Nephron (organoid): ENCODE measurements around the gene SLC25A20.

ENCODE experiments used
- H3K27ac Mint-ChIP-seq, 3 experiments: 2 replicates each; pipeline ENCODE4 v1.8.0; 2020; ENCODE audit warnings: mixed read lengths in 3 of 3, mild to moderate bottlenecking in 2 of 3, moderate library complexity in 1 of 3
- H3K27me3 Mint-ChIP-seq: 2 replicates; pipeline ENCODE4 v1.8.0; 2021; ENCODE audit warnings: low read depth, mild to moderate bottlenecking, moderate library complexity, mixed read lengths
- H3K36me3 Mint-ChIP-seq: 2 replicates; pipeline ENCODE4 v1.8.0; 2020; ENCODE audit warnings: low read depth, mixed read lengths
- H3K4me1 Mint-ChIP-seq: 2 replicates; pipeline ENCODE4 v1.8.0; 2020; ENCODE audit warnings: mixed read lengths
- H3K4me3 Mint-ChIP-seq, 3 experiments: 2 replicates each; pipeline ENCODE4 v1.8.0; 2020; ENCODE audit warnings: mild to moderate bottlenecking in 3 of 3, mixed read lengths in 3 of 3, moderate library complexity in 2 of 3
- H3K9me3 Mint-ChIP-seq: 2 replicates; pipeline ENCODE4 v1.8.0; 2020; ENCODE audit warnings: mixed read lengths
- TF ChIP-seq, protein P1 (sequence below), 3 experiments: fragments of 200-600 bp; sonication (generic); IDR thresholded peaks; one replicate each; pipeline ENCODE4 v1.5.0; 2021; ENCODE audit warnings: antibody characterized with exemption in 3 of 3; ENCODE audit not compliant: unreplicated experiment in 3 of 3

Gene SLC25A20

DNA sequence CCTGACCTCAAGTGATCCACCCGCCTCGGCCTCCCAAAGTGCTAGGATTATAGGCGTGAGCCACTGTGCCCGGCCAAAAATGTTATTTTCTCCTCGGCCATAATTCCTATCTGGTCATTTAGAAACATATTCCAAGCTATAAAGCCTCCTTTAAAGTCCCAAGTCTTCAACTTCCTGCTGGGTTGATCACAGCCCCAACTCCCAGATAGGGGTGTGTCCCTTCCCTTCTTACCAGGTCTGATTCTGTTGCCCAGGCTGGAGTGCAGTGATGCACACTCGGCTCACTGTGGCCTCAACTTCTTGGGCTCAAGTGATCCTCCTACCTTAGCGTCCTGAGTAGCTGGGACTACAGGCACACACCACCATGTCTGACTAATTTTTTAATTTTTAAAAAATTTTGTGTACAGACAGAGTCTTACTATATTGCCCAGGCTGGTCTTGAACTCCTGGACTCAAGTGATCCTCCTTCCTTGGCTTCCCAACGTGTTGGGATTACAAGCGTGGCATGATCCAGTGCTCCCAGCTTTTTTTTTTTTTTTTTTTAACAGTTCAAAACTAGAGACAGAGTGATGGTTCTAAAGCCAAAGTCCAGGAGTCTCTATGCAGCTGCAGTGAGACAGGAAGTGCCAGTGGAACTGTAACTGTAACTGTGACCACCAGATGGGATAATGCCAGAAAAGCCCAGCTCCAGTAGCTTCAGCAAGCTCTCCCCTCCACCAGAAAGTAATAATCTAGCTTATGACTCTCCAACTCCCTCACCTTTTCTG, 42.8 kb downstream of the SLC25A20 start:
- Mint-ChIP-seq H3K9me3 (no peaks in the 10 kb centered on the region), H3K27ac (peak overlapping the region; percentile 72 to 88 (median 79)), H3K4me1 (peaks cover 30% of the 10 kb centered on the region), H3K4me3 (no peak overlapping the region), H3K36me3 (peaks cover 6% of the 10 kb centered on the region), H3K27me3 (peaks cover 4% of the 10 kb centered on the region)
- TF ChIP-seq, protein P1, sequence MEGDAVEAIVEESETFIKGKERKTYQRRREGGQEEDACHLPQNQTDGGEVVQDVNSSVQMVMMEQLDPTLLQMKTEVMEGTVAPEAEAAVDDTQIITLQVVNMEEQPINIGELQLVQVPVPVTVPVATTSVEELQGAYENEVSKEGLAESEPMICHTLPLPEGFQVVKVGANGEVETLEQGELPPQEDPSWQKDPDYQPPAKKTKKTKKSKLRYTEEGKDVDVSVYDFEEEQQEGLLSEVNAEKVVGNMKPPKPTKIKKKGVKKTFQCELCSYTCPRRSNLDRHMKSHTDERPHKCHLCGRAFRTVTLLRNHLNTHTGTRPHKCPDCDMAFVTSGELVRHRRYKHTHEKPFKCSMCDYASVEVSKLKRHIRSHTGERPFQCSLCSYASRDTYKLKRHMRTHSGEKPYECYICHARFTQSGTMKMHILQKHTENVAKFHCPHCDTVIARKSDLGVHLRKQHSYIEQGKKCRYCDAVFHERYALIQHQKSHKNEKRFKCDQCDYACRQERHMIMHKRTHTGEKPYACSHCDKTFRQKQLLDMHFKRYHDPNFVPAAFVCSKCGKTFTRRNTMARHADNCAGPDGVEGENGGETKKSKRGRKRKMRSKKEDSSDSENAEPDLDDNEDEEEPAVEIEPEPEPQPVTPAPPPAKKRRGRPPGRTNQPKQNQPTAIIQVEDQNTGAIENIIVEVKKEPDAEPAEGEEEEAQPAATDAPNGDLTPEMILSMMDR (IDR thresholded peaks at IDR 0.05; ENCODE audit: unreplicated experiment in 3 of 3): peak in 1 of 3 experiments; percentile 9

DNA sequence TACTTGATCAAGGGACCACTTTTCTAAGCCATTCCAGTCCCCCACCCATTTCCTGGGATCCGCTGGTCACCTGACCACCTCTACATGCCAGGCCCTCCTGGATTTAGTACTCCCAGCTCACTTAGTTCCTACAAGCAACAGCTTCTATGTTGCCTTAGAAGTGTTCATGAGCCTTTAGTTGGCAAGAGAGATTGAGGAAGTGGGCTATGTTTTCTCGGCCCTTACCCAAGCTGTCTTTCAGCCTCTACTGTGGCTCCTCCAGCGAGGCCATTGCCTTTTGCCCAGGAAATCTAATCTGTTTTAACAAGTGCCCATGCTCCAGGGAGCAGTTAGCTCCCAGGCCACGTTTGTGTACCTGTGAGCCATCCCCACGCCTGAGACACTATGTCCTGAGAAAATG, 46.5 kb downstream of the SLC25A20 start:
- no peak overlapping the region for H3K27ac Mint-ChIP-seq
- no peaks in the 10 kb centered on the region for H3K27me3 Mint-ChIP-seq
- TF ChIP-seq, protein P1 (IDR thresholded peaks at IDR 0.05; ENCODE audit: unreplicated experiment in 3 of 3): no peak
- no peaks in the 10 kb centered on the region for H3K9me3 Mint-ChIP-seq
- no peak overlapping the region for H3K4me3 Mint-ChIP-seq
- peaks cover 31% of the 10 kb centered on the region for H3K4me1 Mint-ChIP-seq
- H3K36me3 Mint-ChIP-seq: no peaks in the 10 kb centered on the region

DNA sequence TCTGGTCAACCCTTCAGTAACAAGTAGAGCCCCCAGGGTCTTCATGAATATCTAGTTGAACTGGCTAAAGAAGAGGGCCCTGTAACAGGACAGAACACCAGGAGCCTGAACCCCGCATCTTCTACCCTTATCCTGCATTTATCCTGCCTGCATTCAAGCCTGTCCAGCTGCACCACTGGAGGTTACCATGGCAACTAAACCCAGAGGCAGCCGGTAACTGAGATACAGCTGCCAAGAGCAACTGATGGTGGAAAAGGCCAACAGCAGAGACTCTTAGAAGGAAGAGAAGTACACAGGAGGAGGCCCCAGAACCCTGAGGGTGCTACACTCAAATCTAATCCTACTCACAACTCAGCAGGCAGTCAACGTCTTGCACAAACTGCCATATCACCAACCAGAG, 47.3 kb downstream of the SLC25A20 start:
- Mint-ChIP-seq H3K36me3 (no peaks in the 10 kb centered on the region), H3K27me3 (no peaks in the 10 kb centered on the region), H3K4me1 (peaks cover 31% of the 10 kb centered on the region), H3K27ac (peak overlapping the region in 2 of 3 experiments; percentile 74 to 91), H3K9me3 (no peaks in the 10 kb centered on the region), H3K4me3 (peak overlapping the region; percentile 32 to 74 (median 66))
- TF ChIP-seq, protein P1 (IDR thresholded peaks at IDR 0.05; ENCODE audit: unreplicated experiment in 3 of 3): no peak

DNA sequence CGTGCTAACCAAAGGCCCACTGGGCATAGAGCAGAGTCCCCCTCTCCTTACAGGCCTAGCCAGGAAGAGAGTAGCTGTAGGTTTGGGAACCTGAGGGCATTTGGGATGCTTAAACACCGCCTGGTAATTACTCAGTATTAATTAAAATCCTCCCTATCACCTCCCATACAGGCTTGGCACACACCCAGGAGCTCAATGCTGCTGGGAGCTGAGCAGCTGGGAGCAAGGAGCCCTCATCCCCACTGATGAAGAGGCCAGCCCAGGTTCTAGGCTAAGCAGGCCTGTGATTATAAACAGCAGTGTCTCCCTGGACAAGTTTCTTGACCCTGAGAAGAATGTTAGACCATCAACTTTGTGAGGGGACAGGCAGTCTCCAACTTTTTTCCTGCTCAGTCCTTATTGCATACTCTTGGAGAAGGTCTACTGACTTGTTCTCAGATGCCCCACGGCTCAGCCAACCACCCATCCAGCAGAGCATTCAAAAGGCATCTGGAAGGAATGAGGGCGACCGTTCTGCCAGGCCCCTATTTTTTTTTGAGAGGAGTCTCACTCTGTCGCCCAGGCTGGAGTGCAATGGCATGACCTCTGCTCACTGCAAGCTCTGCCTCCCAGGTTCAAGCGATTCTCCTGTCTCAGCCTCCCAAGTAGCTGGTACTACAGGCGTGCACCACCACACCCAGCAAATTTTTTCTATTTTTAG, 49.7 kb downstream of the SLC25A20 start:
- Mint-ChIP-seq H3K4me3 (peak overlapping the region; percentile 88 to 94 (median 90)), H3K9me3 (no peaks in the 10 kb centered on the region), H3K4me1 (peaks cover 30% of the 10 kb centered on the region), H3K27ac (no peak overlapping the region), H3K36me3 (peaks cover 7% of the 10 kb centered on the region), H3K27me3 (no peaks in the 10 kb centered on the region)
- TF ChIP-seq, protein P1 (IDR thresholded peaks at IDR 0.05; ENCODE audit: unreplicated experiment in 3 of 3): no peak

DNA sequence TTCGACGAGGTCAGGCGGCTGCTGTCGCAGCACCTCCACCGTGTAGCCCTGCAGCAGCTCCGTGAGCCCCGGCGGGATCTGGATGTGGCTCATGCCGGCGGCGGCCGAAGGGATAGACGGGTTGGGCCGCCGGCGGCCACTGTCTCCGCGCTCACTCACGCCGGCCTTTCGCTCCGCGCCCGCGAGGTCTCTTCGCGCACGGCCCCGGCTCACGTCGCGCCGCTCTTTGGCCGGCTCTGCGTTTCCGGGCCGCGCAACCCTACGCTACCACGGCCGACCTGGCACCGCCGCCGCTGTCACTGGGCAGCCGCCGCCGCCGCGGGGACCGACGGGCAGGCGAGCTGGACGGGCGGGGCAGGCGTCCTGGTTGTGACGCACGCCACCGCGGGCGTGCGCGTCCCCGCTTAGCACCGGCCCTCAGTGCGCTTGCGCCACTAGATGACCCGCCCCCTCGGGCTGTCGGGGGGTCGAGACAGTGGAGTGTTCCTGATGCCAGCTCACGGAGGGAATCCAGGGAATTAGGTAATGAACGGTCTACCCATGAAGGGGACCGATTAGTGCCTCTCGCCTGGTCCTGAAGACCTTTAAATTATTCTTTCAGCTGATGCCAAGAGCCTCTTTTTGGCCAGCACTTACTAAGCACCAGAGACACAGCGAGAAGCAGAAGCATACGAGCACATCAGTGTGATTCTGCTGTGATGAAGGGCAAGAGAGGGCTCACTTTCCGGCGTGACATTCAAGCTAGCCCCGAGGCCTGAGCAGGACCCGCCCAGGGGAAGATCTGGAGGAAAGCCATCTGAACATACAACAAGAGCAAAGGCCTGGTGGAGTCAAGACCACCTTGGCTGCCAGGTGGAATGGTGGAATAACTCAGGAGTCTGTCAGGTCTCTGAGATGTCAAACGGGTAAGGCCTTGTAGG, 50.9 kb downstream of the SLC25A20 start, which contains the start of gene PRKAR2A:
Gene PRKAR2A (minus strand): TSS at position 371 of the 920 bp plus-strand sequence. CDS start 278 bp downstream, at position 93.
- Mint-ChIP-seq H3K9me3 (no peaks in the 10 kb centered on the region), H3K36me3 (peaks cover 10% of the 10 kb centered on the region), H3K27me3 (no peaks in the 10 kb centered on the region), H3K4me1 (peaks cover 26% of the 10 kb centered on the region), H3K27ac (peak within 1 kb of the TSS; percentile 90 to 97 (median 95)), H3K4me3 (peak within 1 kb of the TSS; percentile 88 to 94 (median 90))
- TF ChIP-seq, protein P1 (IDR thresholded peaks at IDR 0.05; ENCODE audit: unreplicated experiment in 3 of 3): no peak
